ENCODE data around the gene SRBD1. TPM values are rescaled to one million over a fixed set of nuclear protein-coding genes. Genes with fewer than 3 reads are reported as not detected.

Gene SRBD1
- total and polyA plus RNA-seq, 2 of the 8 experiments (the other 6 are each of a cell fraction or from before 2014, with no cell fraction given), result 4.6 to 20.0 TPM

- H3K27me3 ChIP-seq (replicated peaks in 1 of 4; ENCODE audit: control insufficient read depth in 3 of 4, extremely low read depth in 1 of 4, insufficient read depth in 3 of 4, low read length in 3 of 4), result no peaks in the 10 kb centered on the region
- H3K14ac ChIP-seq (ENCODE audit: insufficient read length), result no peak overlapping the region
- no peaks in the 10 kb centered on the region for H4K20me1 ChIP-seq (replicated peaks in 1 of 2; ENCODE audit: control insufficient read depth in 1 of 2, insufficient read depth in 2 of 2, low read length in 2 of 2)
- no peak overlapping the region for H3K4me2 ChIP-seq (ENCODE audit: insufficient read depth in 1 of 2, low read depth in 2 of 2, low read length in 2 of 2)
- H3K4me1 ChIP-seq (replicated peaks in 1 of 4; ENCODE audit: control insufficient read depth in 3 of 4, insufficient read depth in 4 of 4, low read length in 3 of 4), result peaks cover 0 to 6% (median 2%) of the 10 kb centered on the region in 4 experiments; a peak in 3 of 7 replicates
- no peak overlapping the region for H2BK120ac ChIP-seq (replicated peaks; ENCODE audit: low read depth, low read length)
- H3K79me2 ChIP-seq (ENCODE audit: control insufficient read depth in 1 of 2, insufficient read depth in 2 of 2, low read length in 2 of 2), result no peaks in the 10 kb centered on the region
- ChIA-PET CTCF (ENCODE audit: partially characterized antibody) (interaction anchor here (0.7 kb wide), 1 partner anchor 313 kb away, joined by 3 read pairs; no protein-coding TSS in a partner anchor), POLR2A (ENCODE audit: partially characterized antibody) (no interaction called here)
- H4K5ac ChIP-seq (ENCODE audit: insufficient read length, low read depth, low read length), result no peak overlapping the region
- DNase-seq (ENCODE audit: low read depth in 1 of 2, low spot score in 2 of 2), result no peak
- no peak overlapping the region for H2BK15ac ChIP-seq (ENCODE audit: low read length)
- no peaks in the 10 kb centered on the region for H3K79me1 ChIP-seq (ENCODE audit: low read depth, low read length)
- no peak for FAIRE-seq
- H4K91ac ChIP-seq (replicated peaks; ENCODE audit: insufficient read length, low read length), result no peak overlapping the region
- no peaks in the 10 kb centered on the region for H3K23me2 ChIP-seq (ENCODE audit: low read depth, low read length)
- WGBS, 2 experiments (ENCODE audit: extremely low coverage in 1 of 2, insufficient coverage in 1 of 2, insufficient read length in 1 of 2, insufficient replicate concordance in 2 of 2, low coverage in 1 of 2, low lambda C conversion rate in 2 of 2, missing lambda C conversion rate in 1 of 2), result 75% methylated on average over 3 of the region's 3 CpGs; no CpG with 5 or more reads in 1 of the 2 experiments
- H3K4me3 ChIP-seq (ENCODE audit: extremely low read depth in 1 of 4, insufficient read depth in 2 of 4, low read depth in 3 of 4, low read length in 4 of 4), result no peak overlapping the region
- H3K36me3 ChIP-seq (ENCODE audit: control insufficient read depth in 2 of 4, insufficient read depth in 4 of 4, low read length in 3 of 4), result no peaks in the 10 kb centered on the region
- H3K9me3 ChIP-seq (ENCODE audit: insufficient read depth in 2 of 2, low read depth in 1 of 2, low read length in 1 of 2), result no peaks in the 10 kb centered on the region
- no peak overlapping the region for H2BK5ac ChIP-seq (ENCODE audit: low read depth, low read length)
- no peak overlapping the region for H3K23ac ChIP-seq (ENCODE audit: insufficient read length)
- H2AFZ ChIP-seq (ENCODE audit: low read length), result no peak overlapping the region
- peak overlapping the region in 1 of 4 experiments; percentile 45; a peak in 1 of 7 replicates for H3K9ac ChIP-seq (replicated peaks in 1 of 4; ENCODE audit: extremely low read depth in 1 of 4, low read depth in 3 of 4, low read length in 3 of 4)
- no peak overlapping the region for H4K8ac ChIP-seq (ENCODE audit: extremely low read depth, insufficient read depth, low read length)
- no peak overlapping the region for H3K4ac ChIP-seq (replicated peaks; ENCODE audit: insufficient read length, low read depth, low read length)
- no peak overlapping the region for H3K56ac ChIP-seq (replicated peaks; ENCODE audit: insufficient read length, low read depth, low read length)
- H2AK5ac ChIP-seq (ENCODE audit: low read depth, low read length), result no peak overlapping the region
- H3K27ac ChIP-seq (ENCODE audit: low read depth, low read length), result no peak overlapping the region
- peak overlapping the region; percentile 7; the same call in 1 of the 2 replicates for H3K18ac ChIP-seq (ENCODE audit: extremely low read depth, low read length)
- no peak overlapping the region for H2BK12ac ChIP-seq (ENCODE audit: low read depth, low read length)
- H2BK20ac ChIP-seq (ENCODE audit: low read length), result no peak overlapping the region
- peak; percentile 17; the same call in 1 of the 2 replicates for TF ChIP-seq BACH1 (IDR thresholded peaks at IDR 0.05; ENCODE audit: low read length)
- no peak for TF ChIP-seq RBBP5 (IDR thresholded peaks at IDR 0.05; ENCODE audit: borderline replicate concordance, low read depth, low read length)
- TF ChIP-seq SP1 (IDR thresholded peaks at IDR 0.05; ENCODE audit: low read depth, low read length), result no peak
Observed at GRCh38 chr2:45631319-45631718, 20.3 kb upstream of the SRBD1 start.

All from H1 (cell line).